ENCODE data around the gene DEF6.
"Not testable (repeated sequence)": the region's sequence is repeated elsewhere in the genome, so short reads cannot be mapped to it uniquely, and the experiment has no call there.

The DEF6 gene

DNA sequence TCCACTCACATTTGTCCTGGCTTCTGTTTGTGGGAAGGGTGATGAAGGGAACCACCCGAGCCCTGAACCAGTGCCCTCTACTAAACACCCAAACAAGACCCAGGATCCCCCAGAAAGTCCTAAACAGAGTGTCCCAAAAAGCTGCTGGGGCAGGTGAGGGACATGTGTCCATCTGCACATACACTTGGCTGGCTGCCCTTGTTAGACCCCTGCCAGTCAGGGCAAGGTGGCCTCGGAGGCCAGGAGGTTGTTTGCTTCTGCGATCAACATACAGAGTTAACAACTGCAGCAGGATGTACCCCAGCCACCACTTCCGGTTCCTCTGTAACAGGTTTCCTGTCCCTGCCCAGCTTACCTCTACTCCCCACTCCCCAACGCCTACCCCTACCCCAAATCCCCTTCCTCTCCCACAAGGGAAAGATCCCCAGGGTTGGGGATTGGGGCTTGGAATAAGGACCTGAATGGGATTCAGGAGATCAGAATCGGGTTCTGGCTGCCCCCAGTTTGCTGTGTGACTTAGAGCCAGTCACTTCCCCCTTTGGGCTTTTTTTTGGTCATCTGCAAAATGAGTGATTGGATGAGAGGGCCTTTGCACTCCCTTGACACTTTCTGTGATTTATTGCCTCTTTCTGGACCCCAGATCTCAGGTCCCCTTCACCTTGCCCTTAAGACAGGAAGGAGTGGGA lies 13.9 kb downstream of the DEF6 start:
- DNase-seq (ENCODE audit: low read depth in 2 of 2): no peak

DNA sequence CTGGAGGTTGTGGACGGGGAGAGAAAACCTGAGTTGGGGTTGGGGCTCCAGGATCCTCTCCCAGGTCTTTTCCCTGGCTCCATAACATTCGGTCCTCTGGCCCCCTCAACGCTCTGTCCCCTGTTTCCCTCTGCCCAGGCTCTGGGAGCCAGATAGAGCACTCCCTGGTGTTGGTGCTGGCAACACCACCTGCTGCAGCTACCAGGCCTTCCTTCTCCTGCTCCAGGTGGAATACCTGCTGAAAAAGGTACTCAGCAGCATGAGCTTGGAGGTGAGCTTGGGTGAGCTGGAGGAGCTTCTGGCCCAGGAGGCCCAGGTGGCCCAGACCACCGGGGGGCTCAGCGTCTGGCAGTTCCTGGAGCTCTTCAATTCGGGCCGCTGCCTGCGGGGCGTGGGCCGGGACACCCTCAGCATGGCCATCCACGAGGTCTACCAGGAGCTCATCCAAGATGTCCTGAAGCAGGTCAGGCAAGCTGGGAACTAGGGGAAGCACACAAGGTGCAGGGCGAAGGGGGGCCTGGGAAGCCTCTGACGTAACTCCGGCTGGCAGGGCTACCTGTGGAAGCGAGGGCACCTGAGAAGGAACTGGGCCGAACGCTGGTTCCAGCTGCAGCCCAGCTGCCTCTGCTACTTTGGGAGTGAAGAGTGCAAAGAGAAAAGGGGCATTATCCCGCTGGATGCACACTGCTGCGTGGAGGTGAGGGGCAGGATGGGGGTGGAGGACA lies 14.6 kb downstream of the DEF6 start:
- no peak for DNase-seq (ENCODE audit: low read depth in 2 of 2)

DNA sequence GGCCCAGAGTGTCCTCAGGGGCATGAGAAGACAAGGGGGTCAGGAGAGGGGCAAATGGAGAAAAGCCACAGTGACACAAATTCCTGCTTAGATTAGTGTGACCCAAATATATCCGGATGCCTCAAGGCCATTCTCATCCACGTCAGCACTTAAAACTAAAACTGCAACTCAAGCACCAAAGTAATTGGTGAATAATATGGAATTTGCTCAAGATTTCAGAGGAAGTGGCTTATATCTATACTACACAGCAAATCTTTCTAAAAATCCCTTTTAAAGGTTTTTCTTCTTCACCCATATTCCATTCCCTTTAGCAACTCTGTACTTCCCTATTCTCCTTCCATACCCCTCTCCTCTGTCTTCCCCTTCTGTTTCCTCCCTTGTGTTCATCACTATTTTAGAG lies 15.2 kb downstream of the DEF6 start:
- DNase-seq (ENCODE audit: low read depth in 2 of 2): no peak

DNA sequence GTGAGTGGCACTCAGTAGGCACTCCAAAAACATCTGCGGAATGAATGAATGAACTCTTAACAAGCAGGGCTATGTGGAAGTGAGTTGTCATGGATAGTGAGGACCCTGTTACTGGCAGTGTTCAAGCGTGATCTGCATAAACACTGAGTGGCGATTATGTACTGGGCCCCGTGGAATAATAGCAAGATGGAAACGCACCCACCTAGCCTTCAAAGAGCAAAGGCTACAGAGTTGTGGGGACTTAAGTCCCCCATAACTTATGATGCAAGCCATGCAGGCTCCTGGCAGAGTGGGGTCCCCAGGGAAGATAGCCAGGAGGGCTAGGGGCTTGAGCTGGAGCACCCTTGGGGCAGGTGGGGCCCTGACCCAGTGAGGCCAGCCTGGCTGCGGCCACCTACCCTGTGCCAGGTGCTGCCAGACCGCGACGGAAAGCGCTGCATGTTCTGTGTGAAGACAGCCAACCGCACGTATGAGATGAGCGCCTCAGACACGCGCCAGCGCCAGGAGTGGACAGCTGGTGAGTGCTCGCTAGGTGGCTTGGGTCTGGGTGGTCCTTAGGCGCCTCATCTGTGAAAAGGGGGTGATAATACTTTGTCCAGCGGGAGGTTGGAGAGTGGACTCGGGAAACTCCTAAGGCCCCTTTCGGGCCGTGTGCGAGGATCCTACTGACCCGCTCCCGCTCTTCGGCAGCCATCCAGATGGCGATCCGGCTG lies 20.0 kb downstream of the DEF6 start:
- no peak for DNase-seq (ENCODE audit: low read depth in 2 of 2)

DNA sequence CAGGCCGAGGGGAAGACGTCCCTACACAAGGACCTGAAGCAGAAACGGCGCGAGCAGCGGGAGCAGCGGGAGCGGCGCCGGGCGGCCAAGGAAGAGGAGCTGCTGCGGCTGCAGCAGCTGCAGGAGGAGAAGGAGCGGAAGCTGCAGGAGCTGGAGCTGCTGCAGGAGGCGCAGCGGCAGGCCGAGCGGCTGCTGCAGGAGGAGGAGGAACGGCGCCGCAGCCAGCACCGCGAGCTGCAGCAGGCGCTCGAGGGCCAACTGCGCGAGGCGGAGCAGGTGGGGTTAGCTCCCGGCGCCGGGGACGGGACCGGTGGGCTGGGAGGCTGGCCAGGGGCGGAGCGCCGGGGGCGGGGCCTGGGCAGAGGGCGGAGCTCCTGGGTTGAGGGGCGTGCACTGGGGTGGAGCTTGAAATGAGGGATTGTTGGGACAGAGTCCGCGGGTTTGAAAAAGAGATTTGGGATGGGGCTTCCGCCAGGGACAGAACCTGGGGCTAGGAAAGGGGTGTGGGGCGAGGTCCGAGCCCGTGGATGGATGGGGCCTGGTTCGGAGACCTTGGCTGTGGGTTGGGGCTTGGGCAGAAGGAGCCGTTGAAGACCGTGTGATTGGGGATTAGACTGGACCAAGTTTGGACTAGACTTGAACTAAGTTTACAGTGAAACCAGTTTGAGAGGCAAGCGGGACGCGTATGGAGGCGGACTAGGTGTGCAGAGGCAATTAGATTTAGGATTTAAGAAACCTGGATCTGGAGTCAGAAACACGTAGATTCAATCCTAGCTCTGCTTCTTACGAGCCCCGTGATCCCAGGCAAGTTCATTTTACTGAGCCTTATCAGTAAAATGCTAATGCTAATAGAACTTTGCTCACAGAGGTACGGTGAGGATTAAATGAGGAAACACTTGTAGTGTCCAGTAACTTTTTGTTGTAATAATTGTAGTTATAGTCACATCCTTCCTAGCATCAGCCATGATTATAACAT lies 20.9 kb downstream of the DEF6 start:
- DNase-seq (ENCODE audit: low read depth in 2 of 2): no peak

DNA sequence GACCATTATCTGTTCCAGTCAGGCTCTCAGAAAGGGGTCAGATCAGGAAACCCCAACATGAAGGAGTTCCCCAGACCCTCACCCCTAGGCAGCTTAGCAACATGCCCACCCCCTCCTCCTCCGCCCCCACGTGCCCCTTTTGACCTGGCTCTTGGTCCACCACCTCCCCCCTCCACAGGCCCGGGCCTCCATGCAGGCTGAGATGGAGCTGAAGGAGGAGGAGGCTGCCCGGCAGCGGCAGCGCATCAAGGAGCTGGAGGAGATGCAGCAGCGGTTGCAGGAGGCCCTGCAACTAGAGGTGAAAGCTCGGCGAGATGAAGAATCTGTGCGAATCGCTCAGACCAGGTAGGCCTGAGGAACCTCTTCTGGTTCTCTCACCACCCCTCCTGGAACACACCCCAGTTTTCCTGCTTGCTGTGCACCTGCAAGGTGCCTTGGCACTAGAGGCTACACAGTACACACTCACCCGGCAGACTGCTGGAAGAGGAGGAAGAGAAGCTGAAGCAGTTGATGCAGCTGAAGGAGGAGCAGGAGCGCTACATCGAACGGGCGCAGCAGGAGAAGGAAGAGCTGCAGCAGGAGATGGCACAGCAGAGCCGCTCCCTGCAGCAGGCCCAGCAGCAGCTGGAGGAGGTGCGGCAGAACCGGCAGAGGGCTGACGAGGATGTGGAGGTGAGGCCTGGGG lies 21.9 kb downstream of the DEF6 start:
- DNase-seq (ENCODE audit: low read depth in 2 of 2): no peak

DNA sequence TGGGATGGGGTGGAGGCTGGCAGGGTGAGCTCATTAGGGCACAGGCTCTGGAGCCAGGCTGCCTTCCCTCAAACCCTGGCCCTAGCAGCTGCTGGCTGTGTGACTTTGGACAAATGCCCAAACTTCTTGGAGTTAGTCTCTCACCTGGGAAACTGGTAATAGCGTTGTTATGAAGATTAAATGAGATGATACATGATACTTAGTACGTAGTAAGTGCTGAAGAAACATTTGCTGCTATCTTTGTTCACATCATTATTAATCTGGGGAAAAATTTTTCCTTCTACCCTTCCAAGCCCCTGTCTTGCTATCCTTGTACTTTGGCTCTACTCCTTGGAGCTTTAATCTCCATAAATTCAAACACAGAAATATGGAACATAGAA lies 22.4 kb downstream of the DEF6 start:
- no peak for DNase-seq (ENCODE audit: low read depth in 2 of 2)

DNA sequence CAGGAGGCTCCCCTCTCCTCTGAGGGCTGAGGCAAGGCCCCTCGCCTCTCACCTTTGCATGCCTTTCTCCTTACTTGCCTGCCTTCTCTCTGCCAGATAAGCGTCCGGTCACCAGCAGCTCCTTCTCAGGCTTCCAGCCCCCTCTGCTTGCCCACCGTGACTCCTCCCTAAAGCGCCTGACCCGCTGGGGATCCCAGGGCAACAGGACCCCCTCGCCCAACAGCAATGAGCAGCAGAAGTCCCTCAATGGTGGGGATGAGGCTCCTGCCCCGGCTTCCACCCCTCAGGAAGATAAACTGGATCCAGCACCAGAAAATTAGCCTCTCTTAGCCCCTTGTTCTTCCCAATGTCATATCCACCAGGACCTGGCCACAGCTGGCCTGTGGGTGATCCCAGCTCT lies 23.5 kb downstream of the DEF6 start:
- no peak for DNase-seq (ENCODE audit: low read depth in 2 of 2)

DNA sequence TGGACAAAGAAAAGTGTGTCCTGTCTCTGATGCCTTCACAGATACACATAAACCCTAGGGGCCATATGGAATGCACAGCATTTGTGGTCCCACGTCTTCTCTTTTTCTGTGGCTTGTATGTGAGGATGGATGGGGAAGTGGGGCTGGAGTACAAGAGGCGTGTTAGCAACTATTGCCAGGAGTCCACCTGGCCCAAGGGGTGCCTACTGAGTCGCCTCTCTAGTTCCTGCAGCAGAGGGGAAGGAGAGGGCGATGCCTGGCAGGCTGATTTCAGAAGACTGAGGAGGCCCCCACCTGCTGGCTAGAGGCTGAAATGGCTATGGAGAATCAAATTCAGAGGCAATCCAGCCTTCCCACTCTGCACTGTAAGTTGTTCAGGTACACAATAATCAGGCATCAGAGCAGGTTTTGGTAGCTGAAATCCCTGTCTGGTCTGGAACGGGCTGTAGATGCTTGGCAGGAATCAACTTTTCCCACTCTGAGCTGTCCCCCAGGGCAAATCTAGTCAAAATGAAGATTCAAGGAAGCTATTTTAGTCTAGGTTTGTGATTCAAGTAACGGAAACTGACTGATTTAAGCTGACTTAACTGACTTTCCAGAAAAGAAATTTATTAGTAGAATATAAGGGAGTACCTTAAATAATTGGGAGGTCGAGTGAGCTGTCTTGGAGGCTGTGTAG lies 29.9 kb downstream of the DEF6 start:
- peak; percentile 49 to 50 for DNase-seq (ENCODE audit: low read depth in 2 of 2)

DNA sequence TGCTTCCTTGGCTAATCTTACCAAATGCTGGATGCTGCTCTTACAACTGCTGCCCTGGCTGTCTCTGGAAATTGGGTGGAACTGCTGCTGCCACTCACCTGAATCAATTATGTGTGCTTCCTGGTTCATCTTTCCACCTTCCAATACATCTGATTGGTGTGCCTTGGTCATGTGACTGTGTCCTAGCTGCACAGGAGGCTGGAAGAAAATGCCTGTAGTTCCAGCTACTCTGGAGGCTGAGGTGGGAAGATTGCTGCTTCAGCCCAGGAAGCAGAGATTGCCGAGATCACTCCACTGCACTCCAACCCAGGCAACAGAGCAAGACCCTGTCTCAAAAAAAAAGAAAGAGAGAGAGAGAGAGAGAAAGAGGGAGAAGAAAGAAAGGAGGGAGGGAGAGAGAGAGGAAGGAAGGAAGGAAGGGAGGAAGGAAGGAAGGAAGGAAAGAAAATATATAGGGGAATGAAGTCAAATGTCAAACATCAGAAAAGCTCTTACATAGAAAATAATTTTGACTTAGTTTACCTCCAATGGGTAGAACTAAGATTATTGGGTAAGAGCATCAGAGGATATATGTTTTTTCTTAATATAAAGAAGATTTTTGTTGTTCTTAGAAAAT lies 30.6 kb downstream of the DEF6 start:
- no peak for DNase-seq (ENCODE audit: low read depth in 2 of 2)

DNA sequence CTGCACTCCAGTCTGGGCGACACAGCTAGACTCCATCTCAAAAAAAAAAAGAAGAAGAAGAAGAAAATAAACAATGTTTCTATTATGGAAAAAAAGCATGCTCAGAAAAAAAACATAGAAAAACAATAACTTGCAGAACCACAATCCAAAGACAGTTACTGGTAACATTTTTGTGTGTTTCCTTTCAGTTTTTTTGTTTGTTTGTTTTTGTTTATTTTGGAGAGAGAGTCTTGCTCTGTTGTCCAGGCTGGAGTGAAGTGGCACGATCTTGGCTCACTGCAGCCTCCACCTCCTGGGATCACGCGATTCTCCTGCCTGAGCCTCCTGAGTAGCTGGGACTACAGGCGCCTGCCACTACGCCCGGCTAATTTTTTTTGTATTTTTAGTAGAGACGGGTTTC lies 31.3 kb downstream of the DEF6 start:
- not testable (repeated sequence) for DNase-seq (ENCODE audit: low read depth in 2 of 2)

DNA sequence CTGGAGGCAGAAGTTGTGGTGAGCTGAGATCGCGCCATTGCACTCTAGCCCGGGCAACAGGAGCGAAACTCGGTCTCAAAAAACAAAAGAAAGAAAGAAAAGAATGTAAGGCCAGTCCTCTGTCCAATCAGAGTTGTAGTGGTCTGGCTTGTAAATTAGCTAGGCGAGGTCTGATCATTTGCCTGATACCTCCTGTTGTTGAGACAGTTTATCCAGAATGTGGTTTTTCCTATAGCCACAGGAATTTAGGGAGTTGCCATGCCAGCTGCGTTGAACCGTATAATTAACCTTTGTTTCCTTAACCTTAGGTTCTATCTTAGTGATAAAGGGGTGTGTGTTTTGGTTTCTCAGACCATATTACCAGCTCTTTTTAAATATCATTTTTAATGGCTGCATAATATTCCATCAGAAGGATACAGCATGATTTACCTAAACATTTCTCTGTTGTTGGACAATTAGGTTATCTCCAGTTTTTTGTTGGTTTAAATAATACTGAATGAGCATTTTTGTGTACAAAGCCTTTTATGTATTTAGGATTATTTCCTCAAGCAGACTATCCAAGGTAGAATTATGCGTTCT lies 33.0 kb downstream of the DEF6 start:
- no peak for DNase-seq (ENCODE audit: low read depth in 2 of 2)

DNA sequence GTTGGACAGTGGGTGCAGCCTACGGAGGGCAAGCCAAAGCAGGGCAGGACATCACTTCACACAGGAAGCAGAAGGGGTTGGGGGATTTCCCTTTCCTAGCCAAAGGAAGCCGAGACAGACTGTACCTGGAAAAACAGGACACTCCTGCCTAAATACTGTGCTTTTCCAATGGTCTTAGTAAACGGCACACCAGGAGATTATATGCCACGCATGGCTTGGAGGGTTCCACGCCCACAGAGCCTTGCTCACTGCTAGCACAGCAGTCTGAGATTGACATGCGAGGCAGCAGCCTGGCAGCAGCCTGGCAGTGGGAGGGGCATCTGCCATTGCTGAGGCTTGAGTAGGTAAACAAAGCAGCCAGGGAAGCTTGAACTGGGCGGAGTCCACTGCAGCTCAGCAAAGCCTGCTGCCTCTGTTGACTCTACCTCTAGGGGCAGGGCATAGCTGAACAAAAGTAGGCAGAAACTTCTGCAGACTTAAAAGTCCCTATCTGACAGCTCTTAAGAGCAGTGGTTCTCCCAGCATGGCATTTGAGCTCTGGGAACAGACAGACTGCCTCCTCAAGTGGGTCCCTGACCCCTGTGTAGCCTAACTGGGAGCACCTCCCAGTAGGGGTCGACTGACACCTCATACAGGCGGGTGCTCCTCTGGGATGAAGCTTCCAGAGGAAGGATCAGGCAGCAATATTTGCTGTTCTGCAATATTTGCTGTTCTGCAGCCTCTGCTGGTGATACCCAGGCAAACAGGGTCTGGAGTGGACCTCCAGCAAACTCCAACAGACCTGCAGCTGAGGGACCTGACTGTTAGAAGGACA lies 34.7 kb downstream of the DEF6 start:
- DNase-seq (ENCODE audit: low read depth in 2 of 2): peak in 1 of 2 donors; percentile 24

DNA sequence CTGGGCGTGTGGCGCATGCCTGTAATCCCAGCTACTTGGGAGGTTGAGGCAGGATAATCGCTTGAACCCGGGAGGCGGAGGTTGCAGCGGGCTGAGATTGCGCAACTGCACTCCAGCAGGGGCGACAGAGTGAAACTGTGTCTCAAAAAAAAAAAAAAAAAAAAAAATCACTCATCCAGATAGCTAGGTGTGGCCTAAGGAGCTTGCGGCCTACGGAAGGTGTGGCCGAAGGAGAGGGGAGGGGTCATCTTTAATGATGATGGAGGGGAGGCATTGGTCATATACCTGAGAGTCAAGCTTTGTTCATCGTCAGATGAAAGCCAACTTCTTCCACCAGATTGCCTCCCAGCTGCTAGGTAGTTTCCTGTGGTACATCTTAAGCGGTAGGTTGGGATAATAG lies 43.9 kb downstream of the DEF6 start:
- no peak for DNase-seq (ENCODE audit: low read depth in 2 of 2)

DNA sequence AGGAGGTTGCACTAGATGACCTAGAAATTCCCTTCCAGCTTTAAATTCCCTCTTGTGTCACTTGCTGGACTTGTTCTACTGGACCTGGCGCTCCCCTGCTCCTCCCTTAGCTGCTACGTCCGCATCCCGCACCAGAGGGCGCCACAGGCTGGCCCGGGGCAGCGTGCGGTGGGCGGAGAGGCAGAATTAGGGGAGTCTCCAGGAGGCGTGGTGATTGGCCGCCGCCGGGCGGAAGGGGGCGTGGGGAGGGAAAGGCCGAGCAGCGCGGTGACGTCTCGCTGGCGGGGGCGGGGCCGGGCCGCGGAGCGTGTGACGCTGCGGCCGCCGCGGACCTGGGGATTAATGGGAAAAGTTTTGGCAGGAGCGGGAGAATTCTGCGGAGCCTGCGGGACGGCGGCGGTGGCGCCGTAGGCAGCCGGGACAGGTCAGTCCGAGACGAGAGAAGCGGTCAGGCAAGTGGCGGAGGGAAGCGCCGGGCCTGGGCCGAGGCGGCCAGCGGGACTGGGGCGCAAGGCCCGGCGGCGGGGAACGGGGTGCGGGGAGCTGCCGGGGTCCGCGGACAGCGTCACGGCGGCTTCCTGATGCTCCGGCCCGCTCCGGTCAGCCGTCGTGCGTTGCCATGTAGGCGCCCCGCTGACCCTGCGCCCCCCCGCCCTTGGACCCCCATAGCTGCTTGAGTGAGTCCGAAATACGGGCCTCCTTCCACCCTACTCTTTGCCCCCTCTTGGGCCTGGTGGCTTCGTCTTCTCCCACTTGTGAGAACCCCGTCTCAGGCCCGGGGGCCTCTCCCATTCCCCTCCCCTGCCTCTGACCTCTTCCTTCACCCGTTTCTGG lies 44.9 kb downstream of the DEF6 start, which contains the start of gene PPARD:
Gene PPARD (plus strand): TSS at position 301 of the 834 bp plus-strand sequence. CDS start 68,530 bp downstream, outside the sequence.
- peak; percentile 97 to 98 for DNase-seq (ENCODE audit: low read depth in 2 of 2)

DNA sequence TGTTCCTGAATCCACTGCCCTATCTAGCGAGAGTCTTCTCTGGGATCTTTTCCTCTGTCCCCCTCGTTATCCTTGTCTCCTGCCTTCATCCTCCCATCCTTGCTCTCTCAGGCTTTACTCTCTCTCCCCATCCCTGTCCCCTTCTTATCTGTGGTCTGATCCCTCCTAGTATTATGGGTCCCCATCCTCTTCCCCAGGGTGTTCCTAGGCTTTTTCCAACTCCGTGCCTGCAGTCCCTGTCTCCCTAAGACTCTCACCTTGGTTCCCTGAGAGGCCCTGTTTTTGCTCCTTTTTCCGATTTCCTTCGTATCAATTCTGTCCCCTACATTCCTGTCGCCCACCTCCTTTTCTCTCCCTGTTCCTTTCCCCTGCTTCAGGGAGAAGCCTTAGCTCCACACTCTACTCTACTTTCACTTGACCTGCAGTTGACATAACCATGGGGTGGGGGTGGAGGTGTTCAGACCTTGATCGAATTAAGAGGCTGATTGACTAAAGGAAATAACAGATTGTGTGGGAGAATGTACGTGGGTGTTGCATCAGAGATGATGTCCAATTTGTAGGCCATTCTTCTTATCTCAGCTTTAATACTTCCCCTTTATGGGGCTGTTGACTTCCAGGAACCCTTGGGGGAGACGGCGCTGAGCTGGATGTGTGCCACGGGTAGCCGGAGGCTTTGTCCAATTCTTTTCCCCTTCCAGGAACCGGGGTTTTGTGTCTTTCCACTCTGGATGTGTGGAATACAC lies 45.6 kb downstream of the DEF6 start:
- DNase-seq (ENCODE audit: low read depth in 2 of 2): no peak
